HG02759 (cell line): Measurements from ENCODE around the gene ZC3H12D.

Experiments used
- ATAC-seq: cut with Tn5 transposase; IDR thresholded peaks from one replicate; pipeline ENCODE4 v1.9.1; 2021; ENCODE audit warnings: mild to moderate bottlenecking, moderate library complexity; ENCODE audit not compliant: unreplicated experiment

The ZC3H12D gene

DNA sequence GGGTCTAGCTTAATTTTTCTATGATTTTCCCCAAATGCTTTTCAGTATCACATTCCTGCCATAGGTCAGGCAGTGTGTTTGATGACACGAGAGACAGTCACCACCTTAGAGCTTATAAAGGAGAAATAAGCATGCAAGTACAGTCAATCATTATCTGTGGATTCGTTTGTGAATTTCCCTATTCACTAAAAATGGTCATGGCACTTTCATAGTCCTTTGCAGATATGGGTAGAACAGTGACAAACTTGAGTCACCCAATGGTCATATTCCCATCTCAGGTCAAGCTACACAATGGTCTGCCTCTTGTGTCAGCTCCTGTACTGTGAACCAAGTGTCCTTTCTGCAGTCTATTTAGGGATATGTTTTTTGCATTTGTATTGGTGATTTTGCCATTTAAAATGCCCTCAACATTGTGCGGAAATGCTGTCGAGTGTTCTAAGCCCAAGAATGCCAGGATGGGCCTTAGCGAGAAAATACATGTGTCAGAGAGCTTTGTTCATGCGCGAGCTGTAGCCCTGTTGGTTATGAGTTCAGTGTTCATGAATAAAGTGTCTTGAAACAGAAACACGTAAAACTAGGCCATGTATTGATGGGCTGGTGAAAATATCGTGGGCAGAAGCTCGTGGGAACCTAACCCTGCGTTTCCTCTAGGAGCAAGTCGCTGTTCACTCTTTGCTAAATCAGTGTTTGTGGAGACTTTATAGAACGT, 65.0 kb downstream of the ZC3H12D start:
- peak; percentile 43 for ATAC-seq

- ATAC-seq: no peak
Observed at GRCh38 chr6:149414821-149415220, 70.0 kb downstream of the ZC3H12D start.

DNA sequence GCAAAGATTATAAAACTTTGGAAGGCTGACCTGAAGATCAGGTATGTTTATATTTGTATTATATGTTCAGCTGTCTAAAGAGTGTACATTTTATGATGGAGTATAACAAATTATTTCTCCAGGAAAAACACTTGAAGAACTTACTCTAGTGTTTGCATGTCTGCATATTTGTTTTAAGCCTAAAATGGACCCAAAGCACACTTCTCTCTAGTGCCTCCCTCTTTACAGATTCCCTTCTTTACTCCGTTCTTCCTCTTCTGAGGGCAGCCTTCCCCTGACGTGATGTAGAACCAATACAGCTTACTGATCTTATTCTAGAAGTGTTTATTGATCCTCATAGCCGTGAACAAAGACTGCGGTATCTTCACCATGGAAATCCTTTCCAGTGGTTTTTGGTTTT, 70.8 kb downstream of the ZC3H12D start:
- ATAC-seq: no peak

DNA sequence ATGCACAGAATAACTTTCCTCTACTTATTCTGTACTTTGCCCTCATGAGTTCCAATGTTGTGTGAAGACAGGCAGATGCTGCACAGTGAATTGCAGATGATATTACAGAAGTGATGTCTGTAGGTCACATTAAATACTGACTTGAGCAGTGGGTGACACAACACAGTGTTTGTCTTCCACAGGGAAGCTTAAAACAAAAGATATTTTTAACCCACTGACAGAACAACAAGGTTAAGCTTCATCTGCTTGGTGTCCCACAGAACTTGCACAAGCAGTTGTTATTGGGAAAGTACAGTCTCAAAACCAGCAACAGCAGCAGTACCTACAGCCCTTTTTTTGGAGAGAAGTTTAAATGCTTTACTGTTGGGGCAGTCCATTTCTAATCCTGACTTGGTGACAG, 74.3 kb downstream of the ZC3H12D start:
- ATAC-seq: no peak

DNA sequence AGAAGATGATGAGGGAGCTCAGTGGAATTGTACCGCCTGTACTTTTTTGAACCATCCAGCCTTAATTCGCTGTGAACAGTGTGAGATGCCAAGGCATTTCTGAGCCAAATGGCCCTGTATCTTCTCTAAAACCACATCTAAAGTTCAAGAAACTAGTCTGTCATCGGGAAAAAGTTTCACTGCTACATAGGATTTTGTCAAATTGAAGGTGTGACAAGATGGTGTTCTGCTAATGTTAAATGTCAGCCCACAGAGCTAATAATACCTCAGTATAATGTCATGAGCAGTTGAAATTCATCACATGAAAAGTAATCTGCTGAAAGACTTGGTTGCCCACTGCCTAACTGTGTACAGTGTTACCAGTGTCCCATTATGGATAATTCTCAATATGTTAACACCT, 75.2 kb downstream of the ZC3H12D start:
- ATAC-seq: no peak

GRCh38 chr6:149405823-149406765, 78.7 kb downstream of the ZC3H12D start:
- no peak for ATAC-seq

DNA sequence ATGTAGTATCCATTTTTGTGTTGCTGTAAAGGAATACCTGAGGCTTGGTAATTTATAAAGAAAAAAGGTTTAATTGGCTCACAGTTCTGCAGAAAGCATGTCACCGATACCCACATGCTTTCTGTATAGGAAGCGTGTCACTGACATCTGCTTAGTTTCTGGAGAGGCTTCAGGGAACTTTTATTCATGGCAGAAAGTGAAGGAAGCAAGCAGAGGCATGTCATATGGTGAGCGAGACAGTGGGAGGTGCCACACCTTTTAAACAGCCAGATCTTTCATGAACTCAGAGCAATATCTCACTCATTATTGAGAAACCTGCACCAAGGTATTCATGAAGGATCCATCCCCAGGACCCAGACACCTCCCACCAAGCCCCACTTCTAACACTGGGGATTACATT, 81.3 kb downstream of the ZC3H12D start:
- ATAC-seq: no peak

GRCh38 chr6:149400050-149400449, 84.8 kb downstream of the ZC3H12D start, which contains the start of gene SUMO4:
TSS of gene SUMO4 (plus strand) at chr6:149400262. CDS start at chr6:149400392, 130 bp downstream.
- ATAC-seq: no peak

GRCh38 chr6:149397384-149397783, 87.4 kb downstream of the ZC3H12D start:
- no peak for ATAC-seq
